ENCODE data around the gene KCTD1. TPM values are rescaled to one million over a fixed set of nuclear protein-coding genes. Genes with fewer than 3 reads are reported as not detected.

KCTD1 gene
- total and polyA plus RNA-seq, 2 of the 8 experiments (the other 6 are each of a cell fraction or from before 2014, with no cell fraction given): 7.7 to 14.0 TPM

GRCh38 chr18:26459340-26459739, 89.0 kb downstream of the KCTD1 start:
- H3K4me1 ChIP-seq (replicated peaks in 1 of 4; ENCODE audit: control insufficient read depth in 3 of 4, insufficient read depth in 4 of 4, low read length in 3 of 4): peaks cover 3 to 7% (median 6%) of the 10 kb centered on the region in 4 experiments; a peak in 6 of 7 replicates
- H2BK5ac ChIP-seq (ENCODE audit: low read depth, low read length): no peak overlapping the region
- no peak overlapping the region for H2AK5ac ChIP-seq (ENCODE audit: low read depth, low read length)
- FAIRE-seq: no peak
- no peak overlapping the region for H3K4me3 ChIP-seq (ENCODE audit: extremely low read depth in 1 of 4, insufficient read depth in 2 of 4, low read depth in 3 of 4, low read length in 4 of 4)
- no peak overlapping the region for H2BK12ac ChIP-seq (ENCODE audit: low read depth, low read length)
- H2AFZ ChIP-seq (ENCODE audit: low read length): no peak overlapping the region
- TF ChIP-seq KDM4A (IDR thresholded peaks at IDR 0.05; ENCODE audit: low read depth, low read length, severe bottlenecking): no peak
- no peak for TF ChIP-seq MAFK (IDR thresholded peaks at IDR 0.05; ENCODE audit: low read depth, low read length)
- TF ChIP-seq CHD2 (IDR thresholded peaks at IDR 0.05; ENCODE audit: low read length): no peak
- WGBS, 2 experiments (ENCODE audit: extremely low coverage in 1 of 2, insufficient coverage in 1 of 2, insufficient read length in 1 of 2, insufficient replicate concordance in 2 of 2, low coverage in 1 of 2, low lambda C conversion rate in 2 of 2, missing lambda C conversion rate in 1 of 2): 96% methylated on average over 12 of the region's 12 CpGs; no CpG with 5 or more reads in 1 of the 2 experiments
- H3K27ac ChIP-seq (ENCODE audit: low read depth, low read length): no peak overlapping the region
- DNase-seq (ENCODE audit: low read depth in 1 of 2, low spot score in 2 of 2): no peak
- H3K18ac ChIP-seq (ENCODE audit: extremely low read depth, low read length): no peak overlapping the region
- no peak overlapping the region for H3K14ac ChIP-seq (ENCODE audit: insufficient read length)
- H3K36me3 ChIP-seq (ENCODE audit: control insufficient read depth in 2 of 4, insufficient read depth in 4 of 4, low read length in 3 of 4): peaks cover 0 to 3% (median 0%) of the 10 kb centered on the region in 4 experiments; a peak in 2 of 8 replicates
- no peak overlapping the region for H3K4ac ChIP-seq (replicated peaks; ENCODE audit: insufficient read length, low read depth, low read length)
- no peak overlapping the region for H2BK15ac ChIP-seq (ENCODE audit: low read length)
- H4K91ac ChIP-seq (replicated peaks; ENCODE audit: insufficient read length, low read length): no peak overlapping the region
- no peak overlapping the region for H3K56ac ChIP-seq (replicated peaks; ENCODE audit: insufficient read length, low read depth, low read length)
- peaks cover 0 to 7% (median 5%) of the 10 kb centered on the region in 4 experiments; a peak in 3 of 7 replicates for H3K27me3 ChIP-seq (replicated peaks in 1 of 4; ENCODE audit: control insufficient read depth in 3 of 4, extremely low read depth in 1 of 4, insufficient read depth in 3 of 4, low read length in 3 of 4)
- H3K79me2 ChIP-seq (ENCODE audit: control insufficient read depth in 1 of 2, insufficient read depth in 2 of 2, low read length in 2 of 2): no peaks in the 10 kb centered on the region
- no peak overlapping the region for H2BK120ac ChIP-seq (replicated peaks; ENCODE audit: low read depth, low read length)
- H4K20me1 ChIP-seq (replicated peaks in 1 of 2; ENCODE audit: control insufficient read depth in 1 of 2, insufficient read depth in 2 of 2, low read length in 2 of 2): no peaks in the 10 kb centered on the region
- H2BK20ac ChIP-seq (ENCODE audit: low read length): no peak overlapping the region
- H3K9me3 ChIP-seq (ENCODE audit: insufficient read depth in 2 of 2, low read depth in 1 of 2, low read length in 1 of 2): no peaks in the 10 kb centered on the region
- CTCF ChIA-PET (ENCODE audit: partially characterized antibody): interaction anchor here (0.6 to 4.8 kb wide), 9 partner anchors 9 to 190 kb away, joined by 3 to 22 read pairs (median 4); partner anchors contain the start of gene KCTD1
- H3K9ac ChIP-seq (replicated peaks in 1 of 4; ENCODE audit: extremely low read depth in 1 of 4, low read depth in 3 of 4, low read length in 3 of 4): no peak overlapping the region
- no peak overlapping the region for H3K4me2 ChIP-seq (ENCODE audit: insufficient read depth in 1 of 2, low read depth in 2 of 2, low read length in 2 of 2)
- no peaks in the 10 kb centered on the region for H3K79me1 ChIP-seq (ENCODE audit: low read depth, low read length)
- no peaks in the 10 kb centered on the region for H3K23me2 ChIP-seq (ENCODE audit: low read depth, low read length)
- no peak overlapping the region for H4K8ac ChIP-seq (ENCODE audit: extremely low read depth, insufficient read depth, low read length)
- H4K5ac ChIP-seq (ENCODE audit: insufficient read length, low read depth, low read length): no peak overlapping the region
- H3K23ac ChIP-seq (ENCODE audit: insufficient read length): no peak overlapping the region
- POLR2A ChIA-PET (ENCODE audit: partially characterized antibody): interaction anchor here (0.9 kb wide), 1 partner anchor 13 kb away, joined by 3 read pairs; no protein-coding TSS in a partner anchor

Measured in H1 (cell line).